Measurements from ENCODE around the gene DNAH12. TPM values are rescaled to one million over a fixed set of nuclear protein-coding genes. Genes with fewer than 3 reads are reported as not detected.
"Not testable (repeated sequence)": the region's sequence is repeated elsewhere in the genome, so short reads cannot be mapped to it uniquely, and the experiment has no call there.

DNAH12 gene
- total and polyA plus RNA-seq, 10 of the 15 experiments (the other 5 are each of a cell fraction or from before 2014, with no cell fraction given) = under 0.01 to 0.35 (median 0.08) TPM

DNA sequence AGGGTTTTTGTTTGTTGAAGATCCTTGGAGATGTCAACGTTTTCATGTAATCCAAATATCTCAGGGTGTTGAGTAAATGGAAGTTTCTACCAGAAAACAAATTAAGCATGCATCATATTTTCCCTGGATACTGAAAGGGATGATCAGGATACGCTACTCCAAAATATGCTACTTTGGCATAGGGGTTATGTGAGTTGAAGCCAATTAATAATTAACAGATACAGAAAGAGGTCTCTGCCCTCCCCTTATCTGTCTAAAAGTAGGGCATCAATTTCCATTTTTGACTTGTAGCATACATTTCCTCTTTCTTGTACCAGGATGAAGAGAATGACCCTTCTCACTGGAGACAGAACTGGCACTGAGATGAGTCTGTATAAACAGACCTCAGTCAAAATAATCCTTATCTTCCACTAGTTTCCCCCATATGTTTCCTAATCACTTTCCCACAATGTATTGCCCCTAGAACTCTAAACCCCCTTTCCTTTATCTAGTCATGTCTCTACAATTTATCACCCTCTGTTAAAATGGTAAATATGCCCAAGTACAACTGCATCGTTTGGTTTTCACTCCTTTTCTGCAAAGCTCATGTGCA is 234.3 kb downstream of the DNAH12 start:
- DNase-seq (ENCODE audit: low read depth, low spot score) (no peak), ATAC-seq (no peak), FAIRE-seq (no peak)
- H3K4me1 ChIP-seq (ENCODE audit: control insufficient read depth, insufficient read depth, low read length) = no peaks in the 10 kb centered on the region
- TF ChIP-seq RFX5 (IDR thresholded peaks at IDR 0.05; ENCODE audit: low read depth, low read length) = no peak
- TF ChIP-seq NR2C1 (IDR thresholded peaks at IDR 0.05) = no peak
- no peak for TF ChIP-seq RUNX3 (IDR thresholded peaks at IDR 0.05; ENCODE audit: low read length)
- TF ChIP-seq, protein P1, sequence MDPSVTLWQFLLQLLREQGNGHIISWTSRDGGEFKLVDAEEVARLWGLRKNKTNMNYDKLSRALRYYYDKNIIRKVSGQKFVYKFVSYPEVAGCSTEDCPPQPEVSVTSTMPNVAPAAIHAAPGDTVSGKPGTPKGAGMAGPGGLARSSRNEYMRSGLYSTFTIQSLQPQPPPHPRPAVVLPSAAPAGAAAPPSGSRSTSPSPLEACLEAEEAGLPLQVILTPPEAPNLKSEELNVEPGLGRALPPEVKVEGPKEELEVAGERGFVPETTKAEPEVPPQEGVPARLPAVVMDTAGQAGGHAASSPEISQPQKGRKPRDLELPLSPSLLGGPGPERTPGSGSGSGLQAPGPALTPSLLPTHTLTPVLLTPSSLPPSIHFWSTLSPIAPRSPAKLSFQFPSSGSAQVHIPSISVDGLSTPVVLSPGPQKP (IDR thresholded peaks at IDR 0.05; ENCODE audit: low read depth, low read length) = no peak
- no peak for TF ChIP-seq TAF1 (IDR thresholded peaks at IDR 0.05; ENCODE audit: borderline replicate concordance, low read depth, low read length)
- no peak for TF ChIP-seq EED (IDR thresholded peaks at IDR 0.05; ENCODE audit: low read depth)
- no peaks in the 10 kb centered on the region for H4K20me1 ChIP-seq (ENCODE audit: control insufficient read depth, insufficient read depth)
- in situ Hi-C loops (cut with MboI) (no loop called here), intact Hi-C loops (cut with micrococcal nuclease; ENCODE audit: unreplicated experiment) (no loop called here)
- H3K27ac ChIP-seq (ENCODE audit: control insufficient read depth, insufficient read depth) = no peak overlapping the region
- H3K27me3 ChIP-seq (replicated peaks in 1 of 2; ENCODE audit: control insufficient read depth in 2 of 2, insufficient read depth in 2 of 2, low read length in 1 of 2) = no peaks in the 10 kb centered on the region; a peak in 1 of 4 replicates
- H3K36me3 ChIP-seq (ENCODE audit: control insufficient read depth in 2 of 2, insufficient read depth in 2 of 2, low read length in 1 of 2) = no peaks in the 10 kb centered on the region
- H3K4me2 ChIP-seq (ENCODE audit: control insufficient read depth, insufficient read depth) = no peak overlapping the region
- ChIA-PET SMC1A (ENCODE audit: uncharacterized antibody, unreplicated experiment) (no interaction called here), RAD21 (ENCODE audit: unreplicated experiment) (no interaction called here), POLR2A (no interaction called here), CTCF (interaction anchor here (0.9 to 1.2 kb wide), 3 partner anchors 11 to 42 kb away, joined by 3 read pairs; no protein-coding TSS in a partner anchor)
- no peak overlapping the region for H2AFZ ChIP-seq (ENCODE audit: control insufficient read depth, low read depth, low read length)
- no peak overlapping the region for H3K9ac ChIP-seq (ENCODE audit: control insufficient read depth, insufficient read depth, low read length)
- H3K4me3 ChIP-seq = no peak overlapping the region
- WGBS (ENCODE audit: insufficient coverage, insufficient replicate concordance, low lambda C conversion rate, missing lambda C conversion rate) = 6% methylated on average over 3 of the region's 3 CpGs
- no peaks in the 10 kb centered on the region for H3K79me2 ChIP-seq (ENCODE audit: control insufficient read depth, insufficient read depth, low read length)
- H3K9me3 ChIP-seq (replicated peaks; ENCODE audit: control insufficient read depth, insufficient read depth, low read length) = no peaks in the 10 kb centered on the region
- BruUV-seq (replicated peaks) = no TSS peak

DNA sequence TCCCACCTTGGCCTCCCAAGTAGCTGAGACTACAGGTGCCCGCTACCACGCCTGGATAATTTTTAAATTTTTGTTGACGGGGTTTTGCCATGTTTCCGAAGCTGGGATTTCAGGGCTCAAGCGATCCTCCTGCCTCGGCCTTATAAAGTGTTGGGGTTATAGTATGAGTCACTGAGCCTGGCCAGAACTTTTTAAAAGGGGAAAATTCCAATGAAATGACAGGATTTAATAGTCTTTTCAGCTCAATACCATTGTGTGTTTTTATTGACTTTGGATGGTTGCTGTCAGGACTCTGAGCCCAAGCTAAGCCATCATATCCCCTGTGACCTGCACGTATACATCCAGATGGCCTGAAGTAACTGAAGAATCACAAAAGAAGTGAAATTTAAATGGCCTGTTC is 240.6 kb downstream of the DNAH12 start:
- in situ Hi-C loops (cut with MboI); FAIRE-seq; H3K27ac ChIP-seq (ENCODE audit: control insufficient read depth, insufficient read depth); H2AFZ ChIP-seq (ENCODE audit: control insufficient read depth, low read depth, low read length); H4K20me1 ChIP-seq (ENCODE audit: control insufficient read depth, insufficient read depth); DNase-seq (ENCODE audit: low read depth, low spot score); CTCF ChIA-PET; SMC1A ChIA-PET (ENCODE audit: uncharacterized antibody, unreplicated experiment); H3K4me1 ChIP-seq (ENCODE audit: control insufficient read depth, insufficient read depth, low read length); H3K9ac ChIP-seq (ENCODE audit: control insufficient read depth, insufficient read depth, low read length); ATAC-seq; RAD21 ChIA-PET (ENCODE audit: unreplicated experiment); BruUV-seq (replicated peaks); H3K79me2 ChIP-seq (ENCODE audit: control insufficient read depth, insufficient read depth, low read length); H3K4me3 ChIP-seq; H3K9me3 ChIP-seq (replicated peaks; ENCODE audit: control insufficient read depth, insufficient read depth, low read length); H3K36me3 ChIP-seq (ENCODE audit: control insufficient read depth in 2 of 2, insufficient read depth in 2 of 2, low read length in 1 of 2); H3K27me3 ChIP-seq (replicated peaks in 1 of 2; ENCODE audit: control insufficient read depth in 2 of 2, insufficient read depth in 2 of 2, low read length in 1 of 2); intact Hi-C loops (cut with micrococcal nuclease; ENCODE audit: unreplicated experiment); H3K4me2 ChIP-seq (ENCODE audit: control insufficient read depth, insufficient read depth): not testable (repeated sequence)
- POLR2A ChIA-PET = interaction anchor here (0.6 kb wide), 1 partner anchor 589 kb away, joined by 8 read pairs; no protein-coding TSS in a partner anchor
- WGBS (ENCODE audit: insufficient coverage, insufficient replicate concordance, low lambda C conversion rate, missing lambda C conversion rate) = 53% methylated on average over 7 of the region's 7 CpGs
